Hepatocyte (in vitro differentiated cells): ENCODE results near the gene DOCK2.

Experiments
- EZH2 ChIP-seq: fragments of 200-600 bp; sonication (generic); IDR thresholded peaks from 2 replicates; pipeline ENCODE4 v1.6.1; 2016; ENCODE audit warnings: antibody characterized with exemption, mild to moderate bottlenecking, borderline replicate concordance
- TF ChIP-seq, protein P1 (sequence below): fragments of 200-600 bp; sonication (generic); IDR thresholded peaks from 2 replicates; pipeline ENCODE4 v1.5.1; 2016; ENCODE audit warnings: antibody characterized with exemption, mild to moderate bottlenecking; ENCODE audit not compliant: poor library complexity

DNA sequence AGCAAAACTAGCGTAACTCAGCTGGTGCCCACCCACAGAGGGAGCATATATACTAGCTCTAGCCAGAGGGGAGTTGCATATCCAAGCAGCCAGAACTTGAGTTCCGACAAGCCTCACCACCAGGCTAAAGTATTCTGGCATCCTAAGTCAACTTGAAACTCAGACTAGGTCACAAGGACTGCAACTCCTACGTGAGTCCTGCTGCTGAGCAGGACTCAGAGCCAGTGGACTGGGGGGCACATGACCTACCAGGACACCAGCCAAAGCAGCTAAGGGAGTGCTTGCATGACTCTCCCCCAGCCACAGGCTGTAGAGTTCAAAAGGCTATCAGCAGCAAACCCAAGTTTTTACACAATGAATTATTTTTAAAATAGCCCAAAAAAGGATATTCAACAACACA lies 27.4 kb upstream of the DOCK2 start:
- TF ChIP-seq, protein P1, sequence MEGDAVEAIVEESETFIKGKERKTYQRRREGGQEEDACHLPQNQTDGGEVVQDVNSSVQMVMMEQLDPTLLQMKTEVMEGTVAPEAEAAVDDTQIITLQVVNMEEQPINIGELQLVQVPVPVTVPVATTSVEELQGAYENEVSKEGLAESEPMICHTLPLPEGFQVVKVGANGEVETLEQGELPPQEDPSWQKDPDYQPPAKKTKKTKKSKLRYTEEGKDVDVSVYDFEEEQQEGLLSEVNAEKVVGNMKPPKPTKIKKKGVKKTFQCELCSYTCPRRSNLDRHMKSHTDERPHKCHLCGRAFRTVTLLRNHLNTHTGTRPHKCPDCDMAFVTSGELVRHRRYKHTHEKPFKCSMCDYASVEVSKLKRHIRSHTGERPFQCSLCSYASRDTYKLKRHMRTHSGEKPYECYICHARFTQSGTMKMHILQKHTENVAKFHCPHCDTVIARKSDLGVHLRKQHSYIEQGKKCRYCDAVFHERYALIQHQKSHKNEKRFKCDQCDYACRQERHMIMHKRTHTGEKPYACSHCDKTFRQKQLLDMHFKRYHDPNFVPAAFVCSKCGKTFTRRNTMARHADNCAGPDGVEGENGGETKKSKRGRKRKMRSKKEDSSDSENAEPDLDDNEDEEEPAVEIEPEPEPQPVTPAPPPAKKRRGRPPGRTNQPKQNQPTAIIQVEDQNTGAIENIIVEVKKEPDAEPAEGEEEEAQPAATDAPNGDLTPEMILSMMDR = no peak
- no peak for TF ChIP-seq EZH2
